Dendritic cell treated with granulocyte-macrophage colony-stimulating factor and Interleukin-4, amounts not matched to agents 40 ng/mL and 50 ng/mL, for 4 days (primary cell): ENCODE results near the gene TRIM2.
A peak's percentile ranks its signal among the peaks of the same experiment; 100 is the strongest.

Source experiments
- H3K27ac Mint-ChIP-seq: one replicate; pipeline ENCODE4 v1.8.0; 2022; ENCODE audit warnings: mild to moderate bottlenecking, mixed read lengths
- H3K27me3 Mint-ChIP-seq: one replicate; pipeline ENCODE4 v1.8.0; 2022; ENCODE audit warnings: mild to moderate bottlenecking, mixed read lengths
- H3K36me3 Mint-ChIP-seq: one replicate; pipeline ENCODE4 v1.8.0; 2022; ENCODE audit warnings: low read depth, mixed read lengths
- H3K4me1 Mint-ChIP-seq: one replicate; pipeline ENCODE4 v1.8.0; 2022; ENCODE audit warnings: low read depth, mixed read lengths
- H3K4me3 Mint-ChIP-seq: one replicate; pipeline ENCODE4 v1.8.0; 2022; ENCODE audit warnings: mild to moderate bottlenecking, moderate library complexity, mixed read lengths
- H3K9me3 Mint-ChIP-seq: one replicate; pipeline ENCODE4 v1.8.0; 2022; ENCODE audit warnings: mixed read lengths
- intact Hi-C: fragments of 100-400 bp; cut with micrococcal nuclease; formaldehyde crosslinking; loops from one replicate; pipeline ENCODE4 v1.15.0; 2022

The TRIM2 gene

GRCh38 chr4:153221783-153222706 is 17.8 kb downstream of the TRIM2 start:
- intact Hi-C loops, result no loop called here

DNA sequence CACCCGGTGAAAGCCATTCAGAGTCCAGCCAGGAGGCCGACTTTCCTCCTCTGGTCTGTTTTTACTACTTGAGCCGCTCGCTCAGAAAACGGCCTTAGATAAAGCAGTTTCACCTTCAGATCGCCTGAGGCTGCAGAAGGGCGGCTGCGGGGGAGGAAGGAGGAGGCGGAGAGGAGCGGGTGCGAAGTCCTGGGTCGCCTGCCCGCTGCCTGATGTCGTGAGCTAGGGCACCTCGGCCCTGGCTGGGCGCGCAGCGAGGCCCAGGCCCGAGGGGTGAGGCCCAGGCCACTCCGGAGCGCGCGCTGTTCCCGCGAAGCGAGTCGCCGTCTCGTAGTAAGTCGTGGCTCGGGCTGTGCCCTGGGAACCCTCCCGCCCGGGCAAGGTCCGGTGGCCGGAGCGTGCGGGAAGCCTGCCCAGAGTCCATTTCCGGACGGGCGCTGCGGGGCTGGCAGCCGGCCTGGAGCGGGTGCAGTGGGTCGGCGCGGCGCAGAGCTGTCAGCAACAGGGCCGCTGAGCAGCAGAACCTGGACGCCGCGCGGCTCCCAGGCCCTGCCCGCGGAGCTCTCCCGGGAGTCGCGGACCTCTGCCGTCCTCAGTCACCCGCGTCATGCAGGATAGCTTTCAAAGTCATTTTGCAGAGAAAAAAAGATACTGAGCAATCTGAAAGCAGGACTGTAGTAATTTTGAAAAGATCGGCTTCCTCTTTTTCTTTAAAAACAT is 18.6 kb downstream of the TRIM2 start:
- peak overlapping the region; percentile 76 for H3K4me3 Mint-ChIP-seq
- H3K9me3 Mint-ChIP-seq, result peaks cover 26% of the 10 kb centered on the region
- H3K4me1 Mint-ChIP-seq, result peaks cover 23% of the 10 kb centered on the region
- peaks cover 6% of the 10 kb centered on the region for H3K36me3 Mint-ChIP-seq
- H3K27me3 Mint-ChIP-seq, result peaks cover 28% of the 10 kb centered on the region
- H3K27ac Mint-ChIP-seq, result peak overlapping the region; percentile 71
- intact Hi-C loops, result no loop called here

More at GRCh38 chr4:153221783-153222706, 17.8 kb downstream of the TRIM2 start:
- Mint-ChIP-seq H3K27me3 (peaks cover 31% of the 10 kb centered on the region), H3K4me3 (peak overlapping the region; percentile 76), H3K9me3 (peaks cover 26% of the 10 kb centered on the region), H3K27ac (peak overlapping the region; percentile 71), H3K36me3 (peaks cover 6% of the 10 kb centered on the region), H3K4me1 (peaks cover 29% of the 10 kb centered on the region)

GRCh38 chr4:153223427-153223801 is 19.2 kb downstream of the TRIM2 start:
- Mint-ChIP-seq H3K36me3 (peaks cover 6% of the 10 kb centered on the region), H3K27ac (peak overlapping the region; percentile 71), H3K4me3 (peak overlapping the region; percentile 76), H3K4me1 (peaks cover 23% of the 10 kb centered on the region), H3K9me3 (peaks cover 26% of the 10 kb centered on the region), H3K27me3 (peaks cover 28% of the 10 kb centered on the region)
- intact Hi-C loops, result no loop called here

DNA sequence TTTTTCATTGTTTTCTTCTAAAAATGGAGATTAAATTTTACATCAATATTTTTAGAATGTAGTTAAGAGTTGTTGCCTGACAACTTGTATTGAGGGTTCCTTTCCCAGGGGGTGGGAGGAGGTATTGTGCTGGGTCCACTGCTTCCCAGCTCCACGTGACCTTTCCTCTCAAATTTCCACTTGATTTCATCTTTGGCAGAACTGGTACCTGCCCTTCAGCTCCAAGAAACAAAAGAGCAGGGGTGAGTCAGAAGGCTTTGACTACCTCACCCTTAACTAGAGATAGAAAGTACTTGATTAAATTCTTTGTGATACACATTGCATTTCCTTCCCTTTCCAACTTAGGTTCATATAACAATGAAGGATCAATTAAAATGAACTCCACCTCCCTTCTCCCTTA is 19.7 kb downstream of the TRIM2 start:
- H3K27me3 Mint-ChIP-seq, result peaks cover 28% of the 10 kb centered on the region
- peaks cover 6% of the 10 kb centered on the region for H3K36me3 Mint-ChIP-seq
- H3K4me3 Mint-ChIP-seq, result no peak overlapping the region
- H3K9me3 Mint-ChIP-seq, result peaks cover 26% of the 10 kb centered on the region
- no peak overlapping the region for H3K27ac Mint-ChIP-seq
- peaks cover 23% of the 10 kb centered on the region for H3K4me1 Mint-ChIP-seq
- intact Hi-C loops, result no loop called here

GRCh38 chr4:153224474-153224873 is 20.2 kb downstream of the TRIM2 start:
- Mint-ChIP-seq H3K27ac (no peak overlapping the region), H3K9me3 (peaks cover 26% of the 10 kb centered on the region), H3K27me3 (peaks cover 27% of the 10 kb centered on the region), H3K36me3 (peaks cover 6% of the 10 kb centered on the region), H3K4me1 (peaks cover 23% of the 10 kb centered on the region), H3K4me3 (no peak overlapping the region)
- intact Hi-C loops, result no loop called here

DNA sequence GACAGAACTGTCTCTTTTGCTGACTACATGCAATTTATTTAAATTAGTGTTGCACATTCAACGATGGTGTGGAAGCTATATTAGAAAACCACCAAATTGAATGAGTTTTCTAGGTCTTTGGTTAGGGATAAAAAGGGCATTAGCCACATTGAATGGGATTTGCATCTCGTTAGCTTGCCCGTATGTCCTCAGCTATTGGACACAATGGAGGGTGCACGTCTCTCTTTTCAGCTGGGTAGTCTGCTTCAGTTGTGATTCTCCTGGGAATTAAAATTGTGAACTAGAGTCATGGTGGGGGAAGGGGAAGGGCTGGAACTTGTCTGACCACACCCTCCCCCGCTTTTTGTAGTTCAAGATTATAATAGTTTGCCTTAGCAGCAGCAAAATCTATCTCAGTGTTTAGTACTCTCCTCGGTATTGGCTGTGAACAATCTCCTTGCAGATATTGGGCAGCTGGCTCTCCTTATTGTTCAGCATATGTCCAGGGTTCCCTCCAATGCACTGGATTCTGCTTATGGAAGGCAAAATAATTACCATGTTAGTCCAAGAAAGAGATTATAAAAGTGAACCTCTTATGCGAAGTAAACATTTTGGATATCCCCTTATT is 23.3 kb downstream of the TRIM2 start:
- Mint-ChIP-seq H3K4me3 (no peak overlapping the region), H3K27me3 (peaks cover 20% of the 10 kb centered on the region), H3K27ac (no peak overlapping the region), H3K4me1 (peaks cover 9% of the 10 kb centered on the region), H3K9me3 (peaks cover 17% of the 10 kb centered on the region), H3K36me3 (peaks cover 6% of the 10 kb centered on the region)
- intact Hi-C loops, result no loop called here

GRCh38 chr4:153228512-153229140 is 24.4 kb downstream of the TRIM2 start:
- Mint-ChIP-seq H3K4me1 (peaks cover 8% of the 10 kb centered on the region), H3K36me3 (peaks cover 6% of the 10 kb centered on the region), H3K27me3 (peaks cover 12% of the 10 kb centered on the region), H3K27ac (no peak overlapping the region), H3K4me3 (no peak overlapping the region), H3K9me3 (peaks cover 17% of the 10 kb centered on the region)
- intact Hi-C loops, result no loop called here

DNA sequence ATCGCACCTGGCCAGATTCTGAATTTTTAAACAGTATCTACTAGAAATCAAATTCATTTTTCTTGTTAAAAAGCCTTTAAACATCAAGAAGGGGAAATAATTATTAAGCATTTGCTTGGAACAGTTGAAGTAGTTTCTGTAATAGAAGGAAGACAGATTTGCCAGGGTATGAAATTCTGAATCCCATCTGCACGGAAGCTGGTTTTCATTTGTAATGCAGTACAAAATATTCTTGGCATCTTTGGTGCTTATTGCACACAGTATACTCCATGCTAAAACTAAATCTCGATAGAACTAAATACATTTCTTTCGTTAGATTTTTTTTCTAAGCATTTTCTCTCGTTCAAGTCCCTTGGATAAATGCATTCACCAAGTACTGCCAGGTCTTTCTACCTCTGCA is 25.3 kb downstream of the TRIM2 start:
- Mint-ChIP-seq H3K36me3 (peaks cover 4% of the 10 kb centered on the region), H3K4me1 (peaks cover 8% of the 10 kb centered on the region), H3K9me3 (peaks cover 11% of the 10 kb centered on the region), H3K4me3 (no peak overlapping the region), H3K27me3 (peaks cover 3% of the 10 kb centered on the region), H3K27ac (no peak overlapping the region)
- intact Hi-C loops, result no loop called here

DNA sequence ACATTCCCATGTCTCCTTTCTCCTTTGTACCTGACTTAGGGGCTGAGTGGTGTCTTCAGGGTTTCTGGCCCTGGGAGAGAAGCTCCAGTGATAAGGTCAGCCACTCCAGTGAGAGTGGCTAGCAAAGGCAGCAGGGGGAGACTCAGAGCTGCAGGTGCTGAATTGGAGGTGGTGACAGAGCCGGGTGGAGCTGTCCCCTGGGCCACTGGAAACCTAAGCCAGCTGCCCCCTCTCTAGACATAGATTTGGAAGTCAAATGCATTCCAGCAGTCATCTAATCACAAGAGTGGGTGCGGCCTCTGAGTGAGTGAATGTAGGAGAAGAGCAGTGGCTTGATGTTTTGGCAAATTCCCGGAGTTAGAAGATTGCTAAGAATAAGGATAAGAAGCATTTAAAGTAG is 28.5 kb downstream of the TRIM2 start:
- H3K4me1 Mint-ChIP-seq, result peaks cover 8% of the 10 kb centered on the region
- intact Hi-C loops, result no loop called here
- H3K27me3 Mint-ChIP-seq, result peaks cover 5% of the 10 kb centered on the region
- no peak overlapping the region for H3K27ac Mint-ChIP-seq
- no peaks in the 10 kb centered on the region for H3K9me3 Mint-ChIP-seq
- no peaks in the 10 kb centered on the region for H3K36me3 Mint-ChIP-seq
- H3K4me3 Mint-ChIP-seq, result no peak overlapping the region

DNA sequence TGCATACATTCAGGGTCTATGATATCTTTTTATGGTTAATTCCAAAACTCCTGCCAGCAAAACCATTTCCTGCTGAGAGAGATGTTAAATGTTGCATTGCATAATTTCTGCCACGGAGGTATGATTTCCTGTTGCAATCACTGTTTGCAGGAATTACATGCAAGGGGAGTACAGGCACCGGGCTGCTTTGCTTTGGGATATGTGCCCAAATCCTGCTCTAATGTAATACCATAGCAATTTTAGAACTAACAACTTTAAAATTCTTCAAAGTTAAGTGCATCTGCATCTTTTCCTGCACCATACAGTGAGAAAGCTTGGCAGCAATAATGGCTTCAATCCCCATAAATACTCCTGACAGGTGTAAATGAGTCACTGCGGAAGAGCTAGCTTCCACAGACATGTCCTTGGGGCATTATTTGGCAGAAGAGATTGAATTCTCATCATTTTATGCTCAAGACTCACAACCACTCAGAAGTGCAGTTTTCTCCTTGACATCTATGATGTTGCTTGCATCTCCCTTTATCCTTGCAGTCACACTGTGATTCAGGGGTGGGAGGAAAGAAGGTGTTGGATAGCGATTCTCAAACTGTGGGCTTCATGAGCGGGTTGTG is 29.6 kb downstream of the TRIM2 start:
- H3K36me3 Mint-ChIP-seq, result no peaks in the 10 kb centered on the region
- intact Hi-C loops, result no loop called here
- no peaks in the 10 kb centered on the region for H3K9me3 Mint-ChIP-seq
- no peak overlapping the region for H3K27ac Mint-ChIP-seq
- H3K27me3 Mint-ChIP-seq, result peaks cover 3% of the 10 kb centered on the region
- no peak overlapping the region for H3K4me3 Mint-ChIP-seq
- peaks cover 8% of the 10 kb centered on the region for H3K4me1 Mint-ChIP-seq

GRCh38 chr4:153234885-153235284 is 30.6 kb downstream of the TRIM2 start:
- Mint-ChIP-seq H3K9me3 (no peaks in the 10 kb centered on the region), H3K36me3 (no peaks in the 10 kb centered on the region), H3K27ac (no peak overlapping the region), H3K4me3 (no peak overlapping the region), H3K4me1 (peaks cover 8% of the 10 kb centered on the region), H3K27me3 (peaks cover 3% of the 10 kb centered on the region)
- intact Hi-C loops, result no loop called here

DNA sequence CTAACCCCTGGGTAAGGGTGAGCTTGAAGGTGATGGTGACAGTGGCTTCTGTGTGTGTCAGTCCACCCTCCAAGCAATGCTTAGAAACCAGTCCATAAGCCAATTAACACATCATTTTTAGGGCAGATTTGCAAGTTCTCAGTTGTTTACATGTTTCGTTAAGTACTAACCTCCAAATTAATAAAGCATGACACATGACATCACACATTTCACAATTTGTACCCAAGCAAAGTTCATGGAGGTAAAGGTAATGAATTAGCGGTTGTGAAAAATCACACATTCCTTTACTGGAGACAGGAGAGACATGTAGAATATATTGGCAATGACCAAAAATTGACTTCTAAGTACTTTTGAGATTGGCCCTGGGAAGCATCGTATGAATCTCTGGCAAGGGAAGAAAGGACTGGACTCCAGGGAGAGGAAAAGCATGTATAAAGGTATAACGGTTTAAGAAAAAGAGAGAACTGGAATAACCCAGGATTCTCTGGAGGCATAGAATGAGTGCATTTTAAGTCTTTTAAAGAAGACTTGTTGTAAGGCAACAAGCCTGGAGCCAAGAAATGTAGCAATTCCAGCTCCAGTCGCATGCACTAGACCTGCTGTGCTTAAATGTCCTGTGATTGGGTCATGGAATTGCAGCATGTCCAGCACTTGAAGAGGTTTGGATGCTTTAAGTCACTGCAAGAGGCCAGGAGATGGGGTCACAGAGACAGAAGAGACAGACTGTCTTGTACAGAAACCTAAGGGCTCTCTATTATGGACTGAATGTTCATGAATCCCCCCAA is 34.1 kb downstream of the TRIM2 start:
- Mint-ChIP-seq H3K9me3 (no peaks in the 10 kb centered on the region), H3K36me3 (no peaks in the 10 kb centered on the region), H3K27ac (no peak overlapping the region), H3K27me3 (peaks cover 3% of the 10 kb centered on the region), H3K4me1 (peaks cover 3% of the 10 kb centered on the region), H3K4me3 (no peak overlapping the region)
- intact Hi-C loops, result no loop called here

DNA sequence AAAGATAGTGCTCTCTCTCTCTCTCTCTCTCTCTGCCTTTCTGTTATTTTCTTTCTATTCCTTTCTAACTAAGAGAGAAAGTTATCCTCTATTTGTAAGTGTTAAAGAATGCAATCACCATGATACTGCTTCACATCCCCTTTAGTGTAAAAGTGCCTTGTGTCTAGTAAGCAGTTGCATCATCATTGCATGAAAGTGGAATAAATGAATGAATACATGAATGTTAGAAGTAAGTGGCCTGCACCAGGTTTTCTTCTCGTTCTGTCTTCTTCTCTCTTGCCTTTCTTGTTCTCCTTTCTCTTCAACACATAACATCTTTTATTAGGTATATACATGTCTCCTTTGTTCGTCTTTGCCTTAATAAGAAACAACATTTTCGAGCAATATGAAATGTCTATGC is 35.2 kb downstream of the TRIM2 start:
- Mint-ChIP-seq H3K4me3 (no peak overlapping the region), H3K4me1 (peaks cover 5% of the 10 kb centered on the region), H3K9me3 (no peaks in the 10 kb centered on the region), H3K36me3 (no peaks in the 10 kb centered on the region), H3K27me3 (peaks cover 5% of the 10 kb centered on the region), H3K27ac (no peak overlapping the region)
- intact Hi-C loops, result no loop called here
